Activated CD8-positive, alpha-beta memory T cell treated with anti-CD3 and anti-CD28 coated beads, Interleukin-2, amount 10 ng/mL, durations not matched to agents 7 days and 5 days (primary cell): ENCODE measurements around the gene IQSEC1. TPM values are rescaled to one million over a fixed set of nuclear protein-coding genes. Genes with fewer than 3 reads are reported as not detected.

ENCODE experiments used
- ATAC-seq: fragments of 150-1000 bp; cut with Tn5 transposase; one replicate; pipeline ENCODE4 v1.10.0; 2021; ENCODE audit warnings: moderate library complexity
- CTCF ChIA-PET: fragments of 350-600 bp; sonication (Branson Sonifier 250); formaldehyde crosslinking; loops from one replicate; lab custom pipeline; 2021; ENCODE audit warnings: antibody characterized with exemption; lab: Charles Lee
- DNase-seq: peaks from one replicate; pipeline ENCODE4 v3.0.0-alpha.2; 2020
- H3K27ac Mint-ChIP-seq: one replicate; pipeline ENCODE4 v1.8.0; 2021; ENCODE audit warnings: mild to moderate bottlenecking, mixed read lengths
- H3K27me3 Mint-ChIP-seq: one replicate; pipeline ENCODE4 v1.8.0; 2021; ENCODE audit warnings: mixed read lengths
- H3K36me3 Mint-ChIP-seq: one replicate; pipeline ENCODE4 v1.8.0; 2021; ENCODE audit warnings: mild to moderate bottlenecking, mixed read lengths
- H3K4me1 Mint-ChIP-seq: one replicate; pipeline ENCODE4 v1.8.0; 2021; ENCODE audit warnings: mixed read lengths
- H3K4me3 Mint-ChIP-seq: one replicate; pipeline ENCODE4 v1.8.0; 2021; ENCODE audit warnings: mild to moderate bottlenecking, moderate library complexity, mixed read lengths
- H3K9me3 Mint-ChIP-seq: one replicate; pipeline ENCODE4 v1.8.0; 2022; ENCODE audit warnings: low read depth, mixed read lengths
- total RNA-seq, 2 experiments: library from RNA; stranded (reverse); gene quantifications; one replicate each; pipeline ENCODE4 v1.2.3, GENCODE V29; 2021

Gene IQSEC1
- total RNA-seq, 2 experiments from 2014 or later: 37.6 to 71.4 TPM

GRCh38 chr3:13018561-13019242, 54.5 kb downstream of the IQSEC1 start:
- Mint-ChIP-seq H3K4me1 (peaks cover 30% of the 10 kb centered on the region), H3K9me3 (no peaks in the 10 kb centered on the region), H3K36me3 (no peaks in the 10 kb centered on the region), H3K4me3 (no peak overlapping the region), H3K27me3 (no peaks in the 10 kb centered on the region), H3K27ac (no peak overlapping the region)
- no peak for ATAC-seq
- DNase-seq: no peak
- CTCF ChIA-PET: interaction anchor here (1.2 kb wide), 1 partner anchor 73 kb away, joined by 3 read pairs; no protein-coding TSS in a partner anchor

GRCh38 chr3:13018043-13018451, 55.2 kb downstream of the IQSEC1 start:
- Mint-ChIP-seq H3K36me3 (peaks cover 3% of the 10 kb centered on the region), H3K27ac (no peak overlapping the region), H3K9me3 (no peaks in the 10 kb centered on the region), H3K4me3 (no peak overlapping the region), H3K27me3 (no peaks in the 10 kb centered on the region), H3K4me1 (peaks cover 36% of the 10 kb centered on the region)
- CTCF ChIA-PET: interaction anchor here (1.2 kb wide), 1 partner anchor 74 kb away, joined by 3 read pairs; no protein-coding TSS in a partner anchor
- DNase-seq: no peak
- ATAC-seq: no peak

GRCh38 chr3:13017361-13018042, 55.7 kb downstream of the IQSEC1 start:
- H3K9me3 Mint-ChIP-seq: no peaks in the 10 kb centered on the region
- ATAC-seq (no peak), DNase-seq (no peak)
- CTCF ChIA-PET: no interaction called here
- peak overlapping the region; percentile 100 for H3K27ac Mint-ChIP-seq
- H3K27me3 Mint-ChIP-seq: no peaks in the 10 kb centered on the region
- peak overlapping the region; percentile 73 for H3K4me3 Mint-ChIP-seq
- H3K4me1 Mint-ChIP-seq: peaks cover 40% of the 10 kb centered on the region
- H3K36me3 Mint-ChIP-seq: peaks cover 3% of the 10 kb centered on the region

GRCh38 chr3:13016721-13017255, 56.4 kb downstream of the IQSEC1 start:
- H3K36me3 Mint-ChIP-seq: peaks cover 6% of the 10 kb centered on the region
- H3K9me3 Mint-ChIP-seq: no peaks in the 10 kb centered on the region
- H3K4me3 Mint-ChIP-seq: peak overlapping the region; percentile 73
- peaks cover 47% of the 10 kb centered on the region for H3K4me1 Mint-ChIP-seq
- CTCF ChIA-PET: no interaction called here
- H3K27ac Mint-ChIP-seq: peak overlapping the region; percentile 100
- no peak for ATAC-seq
- H3K27me3 Mint-ChIP-seq: no peaks in the 10 kb centered on the region
- no peak for DNase-seq

- ATAC-seq: peak; percentile 59
- CTCF ChIA-PET: interaction anchor here (1.0 to 1.2 kb wide), 3 partner anchors 11 to 67 kb away, joined by 3 to 6 read pairs (median 4); no protein-coding TSS in a partner anchor
- H3K4me1 Mint-ChIP-seq: peaks cover 53% of the 10 kb centered on the region
Observed at GRCh38 chr3:13016083-13016720, 57.0 kb downstream of the IQSEC1 start.

GRCh38 chr3:13015286-13016082, 57.7 kb downstream of the IQSEC1 start:
- Mint-ChIP-seq H3K36me3 (peaks cover 6% of the 10 kb centered on the region), H3K27ac (peak overlapping the region; percentile 100), H3K4me1 (peaks cover 57% of the 10 kb centered on the region), H3K9me3 (no peaks in the 10 kb centered on the region), H3K27me3 (no peaks in the 10 kb centered on the region), H3K4me3 (peak overlapping the region; percentile 73)
- CTCF ChIA-PET: interaction anchor here (0.9 to 1.5 kb wide), 5 partner anchors 10 to 76 kb away, joined by 3 to 6 read pairs (median 4); no protein-coding TSS in a partner anchor
- ATAC-seq (peak; percentile 37), DNase-seq (peak; percentile 79)

More at GRCh38 chr3:13016083-13016720, 57.0 kb downstream of the IQSEC1 start:
- no peaks in the 10 kb centered on the region for H3K9me3 Mint-ChIP-seq
- H3K4me3 Mint-ChIP-seq: peak overlapping the region; percentile 73
- no peaks in the 10 kb centered on the region for H3K27me3 Mint-ChIP-seq
- H3K36me3 Mint-ChIP-seq: peaks cover 6% of the 10 kb centered on the region
- peak overlapping the region; percentile 100 for H3K27ac Mint-ChIP-seq
- peak; percentile 83 for DNase-seq

GRCh38 chr3:13014755-13015285, 58.4 kb downstream of the IQSEC1 start:
- ATAC-seq: no peak
- Mint-ChIP-seq H3K4me3 (peak overlapping the region; percentile 73), H3K9me3 (no peaks in the 10 kb centered on the region), H3K27me3 (no peaks in the 10 kb centered on the region), H3K36me3 (peaks cover 12% of the 10 kb centered on the region), H3K4me1 (peaks cover 63% of the 10 kb centered on the region), H3K27ac (peak overlapping the region; percentile 100)
- no peak for DNase-seq
- CTCF ChIA-PET: interaction anchor here (0.8 to 12.1 kb wide), 5 partner anchors 18 to 77 kb away, joined by 3 to 120 read pairs (median 3); no protein-coding TSS in a partner anchor

GRCh38 chr3:13013994-13014754, 59.1 kb downstream of the IQSEC1 start:
- Mint-ChIP-seq H3K4me1 (peaks cover 69% of the 10 kb centered on the region), H3K4me3 (peak overlapping the region; percentile 73), H3K36me3 (peaks cover 17% of the 10 kb centered on the region), H3K27me3 (no peaks in the 10 kb centered on the region), H3K27ac (peak overlapping the region; percentile 100), H3K9me3 (no peaks in the 10 kb centered on the region)
- DNase-seq (peak; percentile 62), ATAC-seq (no peak)
- CTCF ChIA-PET: interaction anchor here (0.8 to 12.1 kb wide), 3 partner anchors 17 to 48 kb away, joined by 3 to 120 read pairs (median 4); no protein-coding TSS in a partner anchor

GRCh38 chr3:13013566-13013965, 59.7 kb downstream of the IQSEC1 start:
- CTCF ChIA-PET: interaction anchor here (0.8 to 12.1 kb wide), 4 partner anchors 17 to 57 kb away, joined by 3 to 120 read pairs (median 6); no protein-coding TSS in a partner anchor
- no peak for ATAC-seq

GRCh38 chr3:13013151-13013561, 60.1 kb downstream of the IQSEC1 start:
- peak overlapping the region; percentile 100 for H3K27ac Mint-ChIP-seq
- CTCF ChIA-PET: interaction anchor here (1.2 to 12.1 kb wide), 5 partner anchors 16 to 448 kb away, joined by 3 to 120 read pairs (median 9); no protein-coding TSS in a partner anchor
- DNase-seq (no peak), ATAC-seq (no peak)
- peaks cover 79% of the 10 kb centered on the region for H3K4me1 Mint-ChIP-seq
- H3K36me3 Mint-ChIP-seq: peaks cover 23% of the 10 kb centered on the region
- H3K27me3 Mint-ChIP-seq: no peaks in the 10 kb centered on the region
- no peaks in the 10 kb centered on the region for H3K9me3 Mint-ChIP-seq
- peak overlapping the region; percentile 73 for H3K4me3 Mint-ChIP-seq

More at GRCh38 chr3:13013566-13013965, 59.7 kb downstream of the IQSEC1 start:
- Mint-ChIP-seq H3K27ac (peak overlapping the region; percentile 100), H3K27me3 (no peaks in the 10 kb centered on the region), H3K4me1 (peaks cover 75% of the 10 kb centered on the region), H3K4me3 (peak overlapping the region; percentile 73), H3K36me3 (peaks cover 20% of the 10 kb centered on the region), H3K9me3 (no peaks in the 10 kb centered on the region)
- no peak for DNase-seq

GRCh38 chr3:13012221-13012691, 61.0 kb downstream of the IQSEC1 start:
- Mint-ChIP-seq H3K27ac (peak overlapping the region; percentile 100), H3K4me3 (peak overlapping the region; percentile 66), H3K36me3 (peaks cover 23% of the 10 kb centered on the region), H3K4me1 (peaks cover 80% of the 10 kb centered on the region), H3K9me3 (no peaks in the 10 kb centered on the region), H3K27me3 (no peaks in the 10 kb centered on the region)
- CTCF ChIA-PET: interaction anchor here (0.6 to 12.1 kb wide), 8 partner anchors 9 to 449 kb away, joined by 3 to 120 read pairs (median 4); no protein-coding TSS in a partner anchor
- DNase-seq: peak; percentile 83
- ATAC-seq: peak; percentile 22
